ENCODE results near the gene SAMD10. TPM values are rescaled to one million over a fixed set of nuclear protein-coding genes. Genes with fewer than 3 reads are reported as not detected.

Gene SAMD10
- 1.8 and 2.2 TPM in 2 replicates for total RNA-seq

DNA sequence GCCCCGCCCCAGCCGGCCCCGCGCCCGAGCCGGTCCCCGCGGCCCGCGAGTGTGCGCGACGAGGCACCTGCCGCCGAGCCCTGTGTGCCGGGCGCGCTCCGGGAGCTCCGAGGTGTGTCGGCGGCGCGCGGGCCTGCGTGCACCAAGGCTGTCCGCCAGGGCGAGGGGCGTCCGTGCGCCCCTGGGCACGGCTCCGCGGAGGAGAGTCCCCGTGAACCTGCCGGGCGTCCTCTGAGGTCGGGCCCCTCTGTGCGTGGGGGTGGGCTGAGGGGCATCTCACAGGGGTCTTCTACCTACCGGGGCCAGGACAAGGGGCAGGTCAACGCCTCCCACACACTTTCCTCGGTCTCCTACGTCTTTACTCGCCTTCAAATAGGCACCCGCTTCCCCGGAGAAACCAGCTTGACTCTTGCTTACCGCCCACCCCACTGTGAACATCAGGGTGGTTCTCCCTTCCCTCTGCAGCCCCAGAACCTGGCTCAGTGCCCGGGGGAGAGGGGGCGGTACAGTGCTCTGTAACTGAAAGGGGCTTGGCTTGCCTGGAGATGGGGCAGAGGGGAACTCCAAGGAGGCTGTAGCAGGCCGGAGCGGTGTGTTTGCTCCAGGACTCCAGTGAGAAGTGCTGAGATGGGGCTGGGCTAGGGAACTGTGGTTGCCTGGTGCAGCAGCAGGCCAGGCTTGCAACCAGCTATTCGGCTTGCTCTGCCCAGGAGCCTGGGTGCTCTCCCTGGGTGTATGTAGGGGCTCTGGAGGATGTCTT is at the start of gene SAMD10:
Gene SAMD10 (minus strand): TSS at position 86 of the 760 bp plus-strand sequence. CDS start 175 bp downstream, outside the sequence.

DNA sequence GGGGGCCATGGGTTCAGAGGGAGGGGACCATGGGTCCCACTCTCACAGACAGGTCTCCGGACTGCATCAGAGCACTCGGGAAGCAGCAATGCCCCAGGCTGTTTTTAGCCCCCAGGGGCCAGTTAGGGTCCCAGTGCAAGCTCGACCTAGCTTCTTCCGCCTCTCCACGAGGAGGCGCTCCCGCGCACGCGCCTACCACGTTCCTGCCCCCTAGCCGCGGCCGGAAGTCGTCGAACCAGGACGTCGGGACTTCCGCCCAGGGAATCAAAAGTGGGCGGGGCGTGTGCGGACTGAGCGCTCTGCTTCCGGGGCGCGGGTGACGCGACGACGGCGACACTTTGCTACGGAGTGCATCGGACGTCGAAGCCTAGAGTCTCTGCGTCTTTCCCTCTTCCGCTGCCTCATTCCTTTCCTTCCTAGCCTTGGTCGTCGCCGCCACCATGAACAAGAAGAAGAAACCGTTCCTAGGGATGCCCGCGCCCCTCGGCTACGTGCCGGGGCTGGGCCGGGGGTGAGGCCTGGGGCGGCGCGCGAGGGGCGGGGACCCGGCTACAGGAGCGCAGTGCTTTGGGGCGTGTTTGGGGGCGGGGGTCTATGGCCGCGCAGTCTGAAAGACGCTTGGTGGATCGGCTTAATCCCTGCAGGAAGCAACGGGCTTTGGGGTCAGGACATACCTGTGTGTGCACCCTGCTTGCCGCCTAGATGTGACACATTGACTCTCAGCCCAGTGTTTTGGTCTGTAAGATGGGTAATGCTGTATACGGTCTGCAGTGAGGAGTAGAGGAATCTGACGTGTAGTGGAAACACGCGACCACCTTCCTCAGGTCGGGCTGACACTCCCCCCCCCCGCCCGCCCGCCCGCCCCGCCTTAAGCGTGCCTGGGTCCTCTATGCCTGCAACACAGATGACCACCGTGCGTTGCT is 1.6 kb upstream of the SAMD10 start, which contains the start of gene PRPF6:
Gene PRPF6 (plus strand): TSS at position 327 of the 923 bp plus-strand sequence. CDS start 114 bp downstream, at position 441.

DNA sequence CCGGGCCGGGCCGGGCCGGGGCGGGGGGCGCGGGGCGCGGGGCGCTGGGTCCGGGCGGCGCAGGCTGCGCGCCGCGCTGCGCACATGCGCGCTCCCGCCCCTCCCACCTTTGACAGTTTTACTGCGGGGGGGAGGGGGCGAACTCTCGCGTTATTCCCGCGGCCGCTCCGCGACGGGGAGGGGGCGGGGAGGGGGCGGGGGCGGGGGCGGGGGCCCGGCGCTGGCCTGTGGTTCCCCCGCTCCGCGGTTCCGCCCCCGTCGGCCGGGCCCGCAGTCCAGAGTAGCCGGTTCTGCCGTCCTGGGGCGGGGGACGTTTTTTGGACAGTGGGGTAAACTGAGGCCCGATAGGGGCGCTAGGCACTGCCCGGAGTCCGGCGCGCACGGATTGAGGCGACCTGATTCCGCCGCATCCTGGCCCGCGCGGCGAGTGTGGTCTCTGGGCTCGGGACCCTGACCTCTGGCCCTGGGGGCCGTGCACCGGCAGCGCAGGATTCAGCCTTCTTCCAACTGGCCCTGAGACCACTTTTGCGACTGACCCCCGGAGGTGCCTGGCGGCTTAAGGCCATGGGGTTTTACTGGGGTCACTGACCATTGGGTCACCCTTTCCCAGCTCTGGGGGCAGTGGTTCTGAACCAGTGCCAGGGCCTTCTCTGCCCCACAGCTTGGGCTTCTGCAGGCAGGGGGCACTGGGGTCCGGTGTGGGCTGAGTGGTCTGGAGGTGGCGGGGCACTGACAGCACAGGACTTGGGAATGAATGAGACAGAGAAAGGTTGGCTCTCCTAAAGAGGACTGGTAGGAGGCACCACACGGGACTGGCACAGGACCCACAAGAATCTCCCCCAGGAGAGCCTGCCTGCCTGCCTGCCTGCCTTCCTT is 9.4 kb downstream of the SAMD10 start, which contains the start of gene ZNF512B:
Gene ZNF512B (minus strand): TSS at position 93 of the 876 bp plus-strand sequence. CDS start 1,980 bp downstream, outside the sequence.

DNA sequence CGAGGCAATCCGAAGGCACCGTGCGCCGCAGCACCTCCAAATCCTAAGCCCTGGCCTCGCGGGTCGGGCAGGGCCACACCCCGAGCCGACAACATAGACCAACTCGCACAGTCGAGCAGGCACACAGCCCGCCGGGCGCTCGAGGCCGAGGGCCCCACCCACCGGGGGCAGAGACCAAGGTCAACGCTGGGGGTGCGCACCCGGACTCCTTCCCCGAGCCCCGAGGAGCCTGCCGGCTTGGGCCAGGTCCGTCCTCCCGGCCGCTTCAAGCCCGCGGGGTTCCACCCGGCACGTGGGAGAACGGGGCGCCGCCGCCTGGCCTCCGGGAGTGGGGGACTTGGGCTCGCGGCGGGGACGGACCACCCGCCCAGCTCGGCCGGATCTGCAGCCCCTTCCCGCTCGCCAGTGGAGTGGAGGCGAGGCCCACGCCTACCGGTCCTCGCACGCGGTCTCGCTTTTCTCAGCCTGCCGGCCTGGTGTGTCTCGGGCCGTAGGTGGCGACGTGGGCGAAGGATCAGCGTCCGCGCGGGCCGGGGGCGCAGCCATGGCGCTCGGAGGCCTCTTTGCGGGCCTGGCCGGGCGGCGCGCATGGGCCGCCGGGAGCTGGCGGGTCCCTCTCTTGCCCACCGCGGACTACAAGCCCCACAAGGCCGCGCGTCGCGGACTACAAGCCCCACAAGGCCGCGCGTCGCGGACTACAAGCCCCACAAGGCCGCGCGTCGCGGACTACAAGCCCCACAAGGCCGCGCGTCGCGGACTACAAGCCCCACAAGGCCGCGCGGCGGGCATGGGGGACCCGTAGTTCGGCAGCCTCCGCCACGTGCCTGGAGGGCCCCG is 23.4 kb downstream of the SAMD10 start, which contains the start of gene UCKL1:
Gene UCKL1 (minus strand): TSS at position 590 of the 837 bp plus-strand sequence. CDS start 44 bp downstream, at position 546.

Other genes starting within 250 kb of the SAMD10 start
- gene LIME1, start 243.0 kb downstream of the SAMD10 start, total RNA-seq = 2.2 and 4.3 TPM in 2 replicates
- 12.4 and 12.5 TPM in 2 replicates for gene SLC2A4RG, start 239.9 kb downstream of the SAMD10 start, total RNA-seq
- 7.8 and 12.8 TPM in 2 replicates for gene ZBTB46, start 148.4 kb downstream of the SAMD10 start, total RNA-seq
- not detected in 2 replicates for gene ABHD16B, start 118.1 kb downstream of the SAMD10 start, total RNA-seq
- 101 and 131 TPM in 2 replicates for gene TPD52L2, start 114.4 kb downstream of the SAMD10 start, total RNA-seq
- gene DNAJC5, start 84.5 kb downstream of the SAMD10 start, total RNA-seq = 82.5 and 84.7 TPM in 2 replicates
- gene UCKL1, start 23.2 kb downstream of the SAMD10 start, total RNA-seq = 25.3 and 29.2 TPM in 2 replicates
- 9.9 and 10.3 TPM in 2 replicates for gene ZNF512B, start 9.7 kb downstream of the SAMD10 start, total RNA-seq
- 76.2 and 81.9 TPM in 2 replicates for gene PRPF6, start 1.5 kb upstream of the SAMD10 start, total RNA-seq
- 1.9 TPM in 2 replicates for gene C20orf204, start 56.5 kb upstream of the SAMD10 start, total RNA-seq
- gene SOX18, start 70.0 kb upstream of the SAMD10 start, total RNA-seq = 16.0 and 23.7 TPM in 2 replicates
- gene TCEA2, start 83.6 kb upstream of the SAMD10 start, total RNA-seq = 25.1 and 39.3 TPM in 2 replicates
- 17.0 and 17.5 TPM in 2 replicates for gene RGS19, start 99.9 kb upstream of the SAMD10 start, total RNA-seq
- gene OPRL1, start 100.4 kb upstream of the SAMD10 start, total RNA-seq = 1.3 and 2.6 TPM in 2 replicates
- gene LKAAEAR1, start 104.8 kb upstream of the SAMD10 start, total RNA-seq = not detected in 2 replicates
- gene NPBWR2, start 127.9 kb upstream of the SAMD10 start, total RNA-seq = not detected in 2 replicates
- not detected in 2 replicates for gene MYT1, start 184.8 kb upstream of the SAMD10 start, total RNA-seq